ENCODE data around the gene PCDH15.

DNA sequence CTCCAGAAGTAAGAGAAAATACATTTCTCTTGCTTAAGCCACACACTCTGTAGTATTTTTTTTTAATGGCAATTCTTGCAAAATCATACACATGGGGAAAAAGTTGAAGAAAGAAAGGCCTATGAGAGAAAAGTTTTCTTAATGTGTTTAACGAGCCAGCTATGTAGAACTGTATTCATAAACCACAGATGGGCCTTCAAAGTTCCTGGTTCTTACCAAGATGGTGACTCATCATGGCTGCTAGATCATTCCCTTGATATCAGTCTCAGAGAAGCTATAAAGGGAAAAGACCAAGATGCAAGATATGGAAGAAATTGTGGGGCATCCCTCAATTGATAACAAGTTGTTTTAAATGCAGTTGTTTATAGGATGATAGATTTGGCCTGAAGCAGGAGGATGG is 1035.7 kb downstream of the PCDH15 start:
- TF ChIP-seq POLR2A (IDR thresholded peaks at IDR 0.05): no peak
- TF ChIP-seq, protein P1, sequence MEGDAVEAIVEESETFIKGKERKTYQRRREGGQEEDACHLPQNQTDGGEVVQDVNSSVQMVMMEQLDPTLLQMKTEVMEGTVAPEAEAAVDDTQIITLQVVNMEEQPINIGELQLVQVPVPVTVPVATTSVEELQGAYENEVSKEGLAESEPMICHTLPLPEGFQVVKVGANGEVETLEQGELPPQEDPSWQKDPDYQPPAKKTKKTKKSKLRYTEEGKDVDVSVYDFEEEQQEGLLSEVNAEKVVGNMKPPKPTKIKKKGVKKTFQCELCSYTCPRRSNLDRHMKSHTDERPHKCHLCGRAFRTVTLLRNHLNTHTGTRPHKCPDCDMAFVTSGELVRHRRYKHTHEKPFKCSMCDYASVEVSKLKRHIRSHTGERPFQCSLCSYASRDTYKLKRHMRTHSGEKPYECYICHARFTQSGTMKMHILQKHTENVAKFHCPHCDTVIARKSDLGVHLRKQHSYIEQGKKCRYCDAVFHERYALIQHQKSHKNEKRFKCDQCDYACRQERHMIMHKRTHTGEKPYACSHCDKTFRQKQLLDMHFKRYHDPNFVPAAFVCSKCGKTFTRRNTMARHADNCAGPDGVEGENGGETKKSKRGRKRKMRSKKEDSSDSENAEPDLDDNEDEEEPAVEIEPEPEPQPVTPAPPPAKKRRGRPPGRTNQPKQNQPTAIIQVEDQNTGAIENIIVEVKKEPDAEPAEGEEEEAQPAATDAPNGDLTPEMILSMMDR (IDR thresholded peaks at IDR 0.05): no peak
- no peak for TF ChIP-seq POLR2AphosphoS5 (IDR thresholded peaks at IDR 0.05)
- TF ChIP-seq EP300 (IDR thresholded peaks at IDR 0.05; ENCODE audit: low read depth): no peak
